DOHH2 (cell line): ENCODE results near the gene ASCC2.

Experiments
- EZH2phosphoT487 ChIP-seq: fragments of 200-600 bp; sonication (generic); IDR thresholded peaks from 2 replicates; pipeline ENCODE4 v1.6.1; 2017; ENCODE audit warnings: borderline replicate concordance, mild to moderate bottlenecking, antibody characterized with exemption, low read length, moderate library complexity, mixed read lengths
- TF ChIP-seq, protein P1 (sequence below): fragments of 200-600 bp; sonication (generic); IDR thresholded peaks from one replicate; pipeline ENCODE4 v1.5.1; 2014; ENCODE audit warnings: antibody characterized with exemption, mild to moderate bottlenecking, low read depth, low read length; ENCODE audit not compliant: poor library complexity, severe bottlenecking

DNA sequence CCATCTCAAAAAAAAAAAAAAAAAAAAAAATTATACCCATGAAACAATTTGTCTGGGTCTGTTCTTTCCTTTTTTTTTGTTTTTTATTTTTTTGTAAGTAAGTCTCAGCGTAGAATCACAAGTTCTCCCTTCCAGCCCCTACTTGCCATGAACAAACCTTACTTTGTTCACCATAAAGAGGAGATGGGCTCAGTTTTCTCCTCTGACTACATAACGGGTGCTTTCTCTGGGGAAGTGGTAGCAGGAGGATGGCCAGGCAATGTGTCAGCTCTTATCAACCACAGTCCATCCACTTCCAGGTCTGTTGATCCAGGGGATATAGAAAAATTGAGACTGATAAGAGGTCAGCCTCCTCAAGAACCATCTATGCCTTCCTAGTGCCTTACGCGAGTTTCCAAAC lies 11.0 kb downstream of the ASCC2 start:
- TF ChIP-seq, protein P1, sequence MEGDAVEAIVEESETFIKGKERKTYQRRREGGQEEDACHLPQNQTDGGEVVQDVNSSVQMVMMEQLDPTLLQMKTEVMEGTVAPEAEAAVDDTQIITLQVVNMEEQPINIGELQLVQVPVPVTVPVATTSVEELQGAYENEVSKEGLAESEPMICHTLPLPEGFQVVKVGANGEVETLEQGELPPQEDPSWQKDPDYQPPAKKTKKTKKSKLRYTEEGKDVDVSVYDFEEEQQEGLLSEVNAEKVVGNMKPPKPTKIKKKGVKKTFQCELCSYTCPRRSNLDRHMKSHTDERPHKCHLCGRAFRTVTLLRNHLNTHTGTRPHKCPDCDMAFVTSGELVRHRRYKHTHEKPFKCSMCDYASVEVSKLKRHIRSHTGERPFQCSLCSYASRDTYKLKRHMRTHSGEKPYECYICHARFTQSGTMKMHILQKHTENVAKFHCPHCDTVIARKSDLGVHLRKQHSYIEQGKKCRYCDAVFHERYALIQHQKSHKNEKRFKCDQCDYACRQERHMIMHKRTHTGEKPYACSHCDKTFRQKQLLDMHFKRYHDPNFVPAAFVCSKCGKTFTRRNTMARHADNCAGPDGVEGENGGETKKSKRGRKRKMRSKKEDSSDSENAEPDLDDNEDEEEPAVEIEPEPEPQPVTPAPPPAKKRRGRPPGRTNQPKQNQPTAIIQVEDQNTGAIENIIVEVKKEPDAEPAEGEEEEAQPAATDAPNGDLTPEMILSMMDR = no peak
- TF ChIP-seq EZH2phosphoT487 = no peak
